Ovary (tissue), 3 donors: Measurements from ENCODE around the gene ZNF32.

ENCODE experiments used
- EP300 ChIP-seq: sonication (generic); formaldehyde crosslinking; IDR thresholded peaks from one replicate; pipeline ENCODE4 v1.6.1; 2017; ENCODE audit warnings: antibody characterized with exemption
- POLR2A ChIP-seq: fragments of 450-650 bp; IDR thresholded peaks from one replicate; pipeline ENCODE4 v1.6.1; 2017; ENCODE audit warnings: antibody characterized with exemption, mild to moderate bottlenecking, moderate library complexity
- TF ChIP-seq, protein P1 (sequence below), 3 donors: fragments of 450-650 bp in 2 of 3; fragments of 200-600 bp in 1 of 3; IDR thresholded peaks; one replicate each; pipeline versions ENCODE4 v1.5.1 to v1.8.0; 2016 to 2022; ENCODE audit warnings: antibody characterized with exemption in 3 of 3, mild to moderate bottlenecking in 1 of 3
- donor health status: DM: no; HTN: no; CAD: no.

DNA sequence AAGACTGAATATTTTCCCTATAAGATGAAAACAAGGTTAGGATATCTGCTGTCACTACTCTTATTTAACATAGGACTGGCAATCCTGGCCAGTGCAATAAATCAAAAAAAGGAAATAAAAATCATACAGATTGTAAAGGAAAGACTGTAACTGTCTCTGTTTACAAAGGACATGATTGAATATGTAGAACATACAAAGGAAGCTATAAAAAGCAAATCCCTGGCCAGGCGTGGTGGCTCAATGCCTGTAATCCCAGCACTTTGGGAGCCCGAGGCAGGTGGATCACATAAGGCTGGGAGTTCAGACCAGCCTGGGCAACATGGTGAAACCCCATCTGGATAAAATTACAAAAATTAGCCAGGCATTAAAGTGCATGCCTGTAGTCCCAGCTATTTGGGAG, 26.6 kb downstream of the ZNF32 start:
- TF ChIP-seq, protein P1, sequence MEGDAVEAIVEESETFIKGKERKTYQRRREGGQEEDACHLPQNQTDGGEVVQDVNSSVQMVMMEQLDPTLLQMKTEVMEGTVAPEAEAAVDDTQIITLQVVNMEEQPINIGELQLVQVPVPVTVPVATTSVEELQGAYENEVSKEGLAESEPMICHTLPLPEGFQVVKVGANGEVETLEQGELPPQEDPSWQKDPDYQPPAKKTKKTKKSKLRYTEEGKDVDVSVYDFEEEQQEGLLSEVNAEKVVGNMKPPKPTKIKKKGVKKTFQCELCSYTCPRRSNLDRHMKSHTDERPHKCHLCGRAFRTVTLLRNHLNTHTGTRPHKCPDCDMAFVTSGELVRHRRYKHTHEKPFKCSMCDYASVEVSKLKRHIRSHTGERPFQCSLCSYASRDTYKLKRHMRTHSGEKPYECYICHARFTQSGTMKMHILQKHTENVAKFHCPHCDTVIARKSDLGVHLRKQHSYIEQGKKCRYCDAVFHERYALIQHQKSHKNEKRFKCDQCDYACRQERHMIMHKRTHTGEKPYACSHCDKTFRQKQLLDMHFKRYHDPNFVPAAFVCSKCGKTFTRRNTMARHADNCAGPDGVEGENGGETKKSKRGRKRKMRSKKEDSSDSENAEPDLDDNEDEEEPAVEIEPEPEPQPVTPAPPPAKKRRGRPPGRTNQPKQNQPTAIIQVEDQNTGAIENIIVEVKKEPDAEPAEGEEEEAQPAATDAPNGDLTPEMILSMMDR (IDR thresholded peaks at IDR 0.05), result no peak
- TF ChIP-seq EP300 (no peak), POLR2A (no peak)
